GM12878 (cell line): Measurements from ENCODE around the gene HCFC1. TPM values are rescaled to one million over a fixed set of nuclear protein-coding genes. Genes with fewer than 3 reads are reported as not detected.

Experiments
- ATF7 ChIP-seq: fragments of 450-650 bp; IDR thresholded peaks from 2 replicates; pipeline ENCODE4 v1.6.1; 2016; ENCODE audit warnings: low read depth, mild to moderate bottlenecking
- CEBPB ChIP-seq, 2 experiments: fragments of 150-350 bp in 1 of 2; IDR thresholded peaks; 2 replicates each; pipeline ENCODE4 v1.6.1; 2012 to 2014; ENCODE audit warnings: low read depth in 2 of 2, low read length in 2 of 2, borderline replicate concordance in 1 of 2, inconsistent platforms in 1 of 2
- GABPA ChIP-seq: IDR thresholded peaks from 2 replicates; pipeline ENCODE4 v1.6.1; 2014; ENCODE audit warnings: antibody characterized with exemption, low read depth, mild to moderate bottlenecking, inconsistent platforms
- IKZF2 ChIP-seq, 2 experiments: fragments of 450-650 bp; IDR thresholded peaks; 2 replicates each; pipeline ENCODE4 v1.6.1; 2017; ENCODE audit warnings: mild to moderate bottlenecking in 2 of 2, moderate library complexity in 2 of 2
- IRF4 ChIP-seq: IDR thresholded peaks from 2 replicates; pipeline ENCODE4 v1.6.1; 2011; ENCODE audit warnings: low read depth, low read length
- POU2F2 ChIP-seq: IDR thresholded peaks from 3 replicates; pipeline ENCODE4 v1.6.1; 2011; ENCODE audit warnings: low read depth, mild to moderate bottlenecking, low read length, borderline replicate concordance
- TBL1XR1 ChIP-seq: IDR thresholded peaks from 2 replicates; pipeline ENCODE4 v1.6.1; 2012; ENCODE audit warnings: low read depth, low read length, improper control_type of control experiment
- polyA plus RNA-seq, 11 experiments: library from polyadenylated mRNA; depleted of rRNA in 4 of 11; unstranded in 6 of 11; stranded (reverse) in 5 of 11; fragments of >200 nt; fragmentation: Nextera tagmentation in 4 of 11; fragmentation: Illumina TruSeq in 1 of 11; extraction: Ambion mirVana in 4 of 11; extraction: Trizol in 1 of 11; gene quantifications; 1 replicate in 1 of 11; 2 replicates in 10 of 11; pipeline versions ENCODE4 v1.2.1 to v1.2.3, GENCODE V29; 2011 to 2016; ENCODE audit warnings: inconsistent platforms in 2 of 11, missing spikeins in 2 of 11, low read depth in 1 of 11
- total RNA-seq, 4 experiments: library from RNA; depleted of rRNA in 3 of 4; stranded (reverse); fragments of >200 nt in 3 of 4; fragmentation: Illumina TruSeq in 1 of 4; extraction: Trizol in 1 of 4; gene quantifications; 2 replicates each; pipeline versions ENCODE4 v1.2.1 to v1.2.3, GENCODE V29; 2013 to 2021
- TF ChIP-seq, protein P1 (sequence below): fragments of 450-650 bp; formaldehyde crosslinking; IDR thresholded peaks from 2 replicates; pipeline ENCODE4 v1.4.0; 2022; ENCODE audit warnings: mild to moderate bottlenecking, moderate library complexity
- TF ChIP-seq, protein P2 (sequence below): fragments of 450-650 bp; IDR thresholded peaks from 2 replicates; pipeline ENCODE4 v1.6.1; 2014; ENCODE audit warnings: mild to moderate bottlenecking
- TF ChIP-seq, protein P3 (sequence below): fragments of 450-650 bp; IDR thresholded peaks from 2 replicates; pipeline ENCODE4 v1.6.1; 2016; ENCODE audit warnings: mild to moderate bottlenecking

Gene HCFC1
- total and polyA plus RNA-seq, 10 of the 15 experiments (the other 5 are each of a cell fraction or from before 2014, with no cell fraction given): 3.9 to 92.7 (median 23.5) TPM

DNA sequence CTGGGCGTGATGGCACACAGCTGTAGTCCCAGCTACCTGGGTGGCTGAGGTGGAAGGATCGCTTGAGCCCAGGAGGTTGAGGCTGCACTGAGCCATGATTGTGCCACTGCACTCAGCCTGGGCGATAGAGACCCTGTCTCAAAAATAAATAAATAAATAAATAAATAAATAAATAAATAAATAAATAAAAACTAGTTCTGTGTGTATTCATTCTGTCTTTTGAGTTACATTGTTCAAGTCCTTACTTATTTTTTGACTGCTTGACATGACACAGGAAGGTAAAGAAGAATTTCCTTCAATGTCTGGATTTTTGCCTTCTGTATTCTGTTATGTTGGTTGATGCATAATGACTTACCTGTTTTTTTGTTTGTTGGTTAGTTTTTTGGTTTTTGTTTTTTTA is 34.6 kb downstream of the HCFC1 start (continued):
- TF ChIP-seq, protein P1, sequence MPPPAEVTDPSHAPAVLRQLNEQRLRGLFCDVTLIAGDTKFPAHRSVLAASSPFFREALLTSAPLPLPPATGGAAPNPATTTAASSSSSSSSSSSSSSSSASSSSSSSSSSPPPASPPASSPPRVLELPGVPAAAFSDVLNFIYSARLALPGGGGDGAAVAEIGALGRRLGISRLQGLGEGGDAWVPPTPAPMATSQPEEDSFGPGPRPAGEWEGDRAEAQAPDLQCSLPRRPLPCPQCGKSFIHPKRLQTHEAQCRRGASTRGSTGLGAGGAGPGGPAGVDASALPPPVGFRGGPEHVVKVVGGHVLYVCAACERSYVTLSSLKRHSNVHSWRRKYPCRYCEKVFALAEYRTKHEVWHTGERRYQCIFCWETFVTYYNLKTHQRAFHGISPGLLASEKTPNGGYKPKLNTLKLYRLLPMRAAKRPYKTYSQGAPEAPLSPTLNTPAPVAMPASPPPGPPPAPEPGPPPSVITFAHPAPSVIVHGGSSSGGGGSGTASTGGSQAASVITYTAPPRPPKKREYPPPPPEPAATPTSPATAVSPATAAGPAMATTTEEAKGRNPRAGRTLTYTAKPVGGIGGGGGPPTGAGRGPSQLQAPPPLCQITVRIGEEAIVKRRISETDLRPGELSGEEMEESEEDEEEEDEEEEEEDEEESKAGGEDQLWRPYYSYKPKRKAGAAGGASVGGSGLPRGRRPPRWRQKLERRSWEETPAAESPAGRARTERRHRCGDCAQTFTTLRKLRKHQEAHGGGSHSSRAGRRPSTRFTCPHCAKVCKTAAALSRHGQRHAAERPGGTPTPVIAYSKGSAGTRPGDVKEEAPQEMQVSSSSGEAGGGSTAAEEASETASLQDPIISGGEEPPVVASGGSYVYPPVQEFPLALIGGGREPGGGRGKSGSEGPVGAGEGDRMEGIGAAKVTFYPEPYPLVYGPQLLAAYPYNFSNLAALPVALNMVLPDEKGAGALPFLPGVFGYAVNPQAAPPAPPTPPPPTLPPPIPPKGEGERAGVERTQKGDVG (CRISPR knock-in tag): no peak
- TF ChIP-seq TBL1XR1 (no peak), IRF4 (no peak), CEBPB (IDR thresholded peaks at IDR 0.05; ENCODE audit: borderline replicate concordance in 1 of 2, low read depth in 2 of 2, low read length in 2 of 2) (no peak), POU2F2 (no peak), GABPA (no peak), IKZF2 (IDR thresholded peaks at IDR 0.05) (no peak), ATF7 (no peak)
- TF ChIP-seq, protein P2, sequence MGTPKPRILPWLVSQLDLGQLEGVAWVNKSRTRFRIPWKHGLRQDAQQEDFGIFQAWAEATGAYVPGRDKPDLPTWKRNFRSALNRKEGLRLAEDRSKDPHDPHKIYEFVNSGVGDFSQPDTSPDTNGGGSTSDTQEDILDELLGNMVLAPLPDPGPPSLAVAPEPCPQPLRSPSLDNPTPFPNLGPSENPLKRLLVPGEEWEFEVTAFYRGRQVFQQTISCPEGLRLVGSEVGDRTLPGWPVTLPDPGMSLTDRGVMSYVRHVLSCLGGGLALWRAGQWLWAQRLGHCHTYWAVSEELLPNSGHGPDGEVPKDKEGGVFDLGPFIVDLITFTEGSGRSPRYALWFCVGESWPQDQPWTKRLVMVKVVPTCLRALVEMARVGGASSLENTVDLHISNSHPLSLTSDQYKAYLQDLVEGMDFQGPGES: no peak
- TF ChIP-seq, protein P3, sequence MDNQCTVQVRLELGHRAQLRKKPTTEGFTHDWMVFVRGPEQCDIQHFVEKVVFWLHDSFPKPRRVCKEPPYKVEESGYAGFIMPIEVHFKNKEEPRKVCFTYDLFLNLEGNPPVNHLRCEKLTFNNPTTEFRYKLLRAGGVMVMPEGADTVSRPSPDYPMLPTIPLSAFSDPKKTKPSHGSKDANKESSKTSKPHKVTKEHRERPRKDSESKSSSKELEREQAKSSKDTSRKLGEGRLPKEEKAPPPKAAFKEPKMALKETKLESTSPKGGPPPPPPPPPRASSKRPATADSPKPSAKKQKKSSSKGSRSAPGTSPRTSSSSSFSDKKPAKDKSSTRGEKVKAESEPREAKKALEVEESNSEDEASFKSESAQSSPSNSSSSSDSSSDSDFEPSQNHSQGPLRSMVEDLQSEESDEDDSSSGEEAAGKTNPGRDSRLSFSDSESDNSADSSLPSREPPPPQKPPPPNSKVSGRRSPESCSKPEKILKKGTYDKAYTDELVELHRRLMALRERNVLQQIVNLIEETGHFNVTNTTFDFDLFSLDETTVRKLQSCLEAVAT: no peak
